HEK293 (cell line): ENCODE results near the gene MTCL1.

Experiments used
- CTCF ChIA-PET: fragments of 350-600 bp; formaldehyde crosslinking; extraction: SDS; loops from one replicate; lab custom pipeline; 2021; ENCODE audit warnings: antibody characterized with exemption; lab: Yijun Ruan, JAX
- POLR2A ChIA-PET: fragments of 300-600 bp; formaldehyde crosslinking; extraction: SDS; loops from one replicate; lab custom pipeline; 2020; ENCODE audit warnings: antibody characterized with exemption, inconsistent platforms; lab: Yijun Ruan, JAX
- H3K27ac ChIP-seq: fragments of 200-500 bp; sonication (Bioruptor generic); 2 replicates; pipeline ENCODE4 v1.5.1; 2014; ENCODE audit warnings: low read depth, low read length, control low read depth, inconsistent platforms; ENCODE audit errors: extremely low read depth
- H3K36me3 ChIP-seq, 2 experiments: fragments of 200-500 bp in 1 of 2; sonication (Bioruptor generic) in 1 of 2; 1 replicate in 1 of 2; 2 replicates in 1 of 2; pipeline ENCODE4 v1.5.1; 2014 to 2017; ENCODE audit warnings: inconsistent platforms in 2 of 2, low read length in 2 of 2; ENCODE audit not compliant: control insufficient read depth in 2 of 2, insufficient read depth in 1 of 2
- H3K4me1 ChIP-seq: fragments of 200-500 bp; sonication (Bioruptor generic); 2 replicates; pipeline ENCODE4 v1.5.1; 2014; ENCODE audit warnings: mild to moderate bottlenecking, low read length, inconsistent platforms; ENCODE audit not compliant: control insufficient read depth, insufficient read depth
- H3K4me3 ChIP-seq: 2 replicates; pipeline ENCODE4 v1.5.1; 2011; ENCODE audit warnings: low read depth, mild to moderate bottlenecking, control low read depth, low read length, moderate library complexity
- H3K9me3 ChIP-seq: fragments of 200-500 bp; sonication (Bioruptor generic); 2 replicates; pipeline ENCODE4 v1.5.1; 2014; ENCODE audit warnings: low read depth, low read length, inconsistent platforms; ENCODE audit not compliant: control insufficient read depth, insufficient read depth
- GLIS1 ChIP-seq: fragments of 450-650 bp; formaldehyde crosslinking; IDR thresholded peaks from 2 replicates; pipeline ENCODE4 v1.5.1; 2016; ENCODE audit warnings: missing biosample characterization, missing genetic modification characterization
- PATZ1 ChIP-seq: fragments of 450-650 bp; formaldehyde crosslinking; IDR thresholded peaks from 2 replicates; pipeline ENCODE4 v1.5.1; 2016; ENCODE audit warnings: missing biosample characterization, missing genetic modification characterization
- PRDM1 ChIP-seq: fragments of 450-650 bp; formaldehyde crosslinking; IDR thresholded peaks from 2 replicates; pipeline ENCODE4; 2016; ENCODE audit warnings: missing biosample characterization, missing genetic modification characterization
- PRDM2 ChIP-seq: fragments of 450-650 bp; formaldehyde crosslinking; IDR thresholded peaks from 2 replicates; pipeline ENCODE4 v1.5.1; 2016; ENCODE audit warnings: missing biosample characterization, missing genetic modification characterization, borderline replicate concordance
- PRDM6 ChIP-seq: fragments of 450-650 bp; formaldehyde crosslinking; IDR thresholded peaks from 2 replicates; pipeline ENCODE4 v1.5.1; 2017; ENCODE audit warnings: missing biosample characterization, missing genetic modification characterization
- ZBTB26 ChIP-seq: fragments of 450-650 bp; formaldehyde crosslinking; optimal IDR thresholded peaks from 2 replicates; pipeline ENCODE3; 2016; ENCODE audit warnings: missing biosample characterization, mild to moderate bottlenecking, missing genetic modification characterization
- ZFHX2 ChIP-seq: fragments of 450-650 bp; formaldehyde crosslinking; conservative IDR thresholded peaks from 2 replicates; pipeline ENCODE4 v1.5.1; 2016; ENCODE audit warnings: missing biosample characterization, missing genetic modification characterization
- ZFP41 ChIP-seq: fragments of 450-650 bp; formaldehyde crosslinking; IDR thresholded peaks from 2 replicates; pipeline ENCODE4 v1.5.1; 2016; ENCODE audit warnings: missing biosample characterization, missing genetic modification characterization, borderline replicate concordance
- ZNF175 ChIP-seq: fragments of 450-650 bp; formaldehyde crosslinking; IDR thresholded peaks from 2 replicates; pipeline ENCODE4 v1.5.1; 2016; ENCODE audit warnings: missing biosample characterization, missing genetic modification characterization
- ZNF423 ChIP-seq: fragments of 450-650 bp; formaldehyde crosslinking; IDR thresholded peaks from 2 replicates; pipeline ENCODE4 v1.5.1; 2016; ENCODE audit warnings: missing biosample characterization, missing genetic modification characterization
- ZNF501 ChIP-seq: fragments of 450-650 bp; formaldehyde crosslinking; IDR thresholded peaks from 2 replicates; pipeline ENCODE4 v1.5.1; 2016; ENCODE audit warnings: missing biosample characterization, missing genetic modification characterization
- ZNF660 ChIP-seq: fragments of 450-650 bp; IDR thresholded peaks from 2 replicates; pipeline ENCODE4 v1.5.1; 2018; ENCODE audit warnings: missing biosample characterization, mild to moderate bottlenecking, missing genetic modification characterization
- ZSCAN18 ChIP-seq: fragments of 450-650 bp; formaldehyde crosslinking; IDR thresholded peaks from 2 replicates; pipeline ENCODE4 v1.5.1; 2016; ENCODE audit warnings: missing biosample characterization, missing genetic modification characterization
- ZXDB ChIP-seq: fragments of 450-650 bp; formaldehyde crosslinking; IDR thresholded peaks from 2 replicates; pipeline ENCODE4 v1.5.1; 2016; ENCODE audit warnings: missing biosample characterization, missing genetic modification characterization
- TF ChIP-seq, protein P1 (sequence below): fragments of 450-650 bp; formaldehyde crosslinking; IDR thresholded peaks from 2 replicates; pipeline ENCODE4 v1.5.1; 2016; ENCODE audit warnings: missing biosample characterization, missing genetic modification characterization
- TF ChIP-seq, protein P2 (sequence below): fragments of 450-650 bp; formaldehyde crosslinking; IDR thresholded peaks from 2 replicates; pipeline ENCODE4 v1.5.1; 2016; ENCODE audit warnings: missing biosample characterization, missing genetic modification characterization, borderline replicate concordance

MTCL1 gene

DNA sequence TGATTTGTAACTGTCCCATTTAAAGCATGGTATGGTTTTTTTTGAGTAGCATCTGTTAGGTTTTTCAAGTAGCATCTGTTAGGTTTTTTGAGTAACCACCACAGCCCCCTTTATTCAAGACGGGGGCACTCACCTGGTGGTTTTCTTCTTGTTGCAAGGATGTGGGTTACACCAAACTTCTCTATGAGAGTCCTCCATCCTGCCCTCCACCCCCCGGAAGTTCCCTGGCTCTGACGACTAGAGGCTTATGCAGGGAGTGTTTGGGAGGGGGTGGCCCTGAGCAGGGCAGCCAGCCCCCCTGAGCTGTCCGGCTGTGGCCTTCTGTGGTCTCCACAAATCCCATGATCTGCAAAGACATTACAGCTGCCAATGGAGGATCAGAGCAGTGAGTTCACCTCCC, 39.3 kb downstream of the MTCL1 start:
- Histone ChIP-seq H3K4me1 (no peaks in the 10 kb centered on the region), H3K36me3 (peaks cover 0 to 16% of the 10 kb centered on the region in 2 experiments; a peak in 2 of 3 replicates), H3K27ac (no peak overlapping the region), H3K9me3 (no peaks in the 10 kb centered on the region), H3K4me3 (no peak overlapping the region)
- no peak for TF ChIP-seq ZNF501 (tag by site-specific recombination)
- TF ChIP-seq PRDM6 (tag by site-specific recombination), result no peak
- TF ChIP-seq, protein P1, sequence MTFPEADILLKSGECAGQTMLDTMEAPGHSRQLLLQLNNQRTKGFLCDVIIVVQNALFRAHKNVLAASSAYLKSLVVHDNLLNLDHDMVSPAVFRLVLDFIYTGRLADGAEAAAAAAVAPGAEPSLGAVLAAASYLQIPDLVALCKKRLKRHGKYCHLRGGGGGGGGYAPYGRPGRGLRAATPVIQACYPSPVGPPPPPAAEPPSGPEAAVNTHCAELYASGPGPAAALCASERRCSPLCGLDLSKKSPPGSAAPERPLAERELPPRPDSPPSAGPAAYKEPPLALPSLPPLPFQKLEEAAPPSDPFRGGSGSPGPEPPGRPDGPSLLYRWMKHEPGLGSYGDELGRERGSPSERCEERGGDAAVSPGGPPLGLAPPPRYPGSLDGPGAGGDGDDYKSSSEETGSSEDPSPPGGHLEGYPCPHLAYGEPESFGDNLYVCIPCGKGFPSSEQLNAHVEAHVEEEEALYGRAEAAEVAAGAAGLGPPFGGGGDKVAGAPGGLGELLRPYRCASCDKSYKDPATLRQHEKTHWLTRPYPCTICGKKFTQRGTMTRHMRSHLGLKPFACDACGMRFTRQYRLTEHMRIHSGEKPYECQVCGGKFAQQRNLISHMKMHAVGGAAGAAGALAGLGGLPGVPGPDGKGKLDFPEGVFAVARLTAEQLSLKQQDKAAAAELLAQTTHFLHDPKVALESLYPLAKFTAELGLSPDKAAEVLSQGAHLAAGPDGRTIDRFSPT (tag by site-specific recombination), result no peak
- no peak for TF ChIP-seq ZNF175 (tag by site-specific recombination)
- TF ChIP-seq ZNF660 (tag by site-specific recombination), result no peak
- no peak for TF ChIP-seq PATZ1
- no peak for TF ChIP-seq PRDM2 (tag by site-specific recombination)
- TF ChIP-seq, protein P2, sequence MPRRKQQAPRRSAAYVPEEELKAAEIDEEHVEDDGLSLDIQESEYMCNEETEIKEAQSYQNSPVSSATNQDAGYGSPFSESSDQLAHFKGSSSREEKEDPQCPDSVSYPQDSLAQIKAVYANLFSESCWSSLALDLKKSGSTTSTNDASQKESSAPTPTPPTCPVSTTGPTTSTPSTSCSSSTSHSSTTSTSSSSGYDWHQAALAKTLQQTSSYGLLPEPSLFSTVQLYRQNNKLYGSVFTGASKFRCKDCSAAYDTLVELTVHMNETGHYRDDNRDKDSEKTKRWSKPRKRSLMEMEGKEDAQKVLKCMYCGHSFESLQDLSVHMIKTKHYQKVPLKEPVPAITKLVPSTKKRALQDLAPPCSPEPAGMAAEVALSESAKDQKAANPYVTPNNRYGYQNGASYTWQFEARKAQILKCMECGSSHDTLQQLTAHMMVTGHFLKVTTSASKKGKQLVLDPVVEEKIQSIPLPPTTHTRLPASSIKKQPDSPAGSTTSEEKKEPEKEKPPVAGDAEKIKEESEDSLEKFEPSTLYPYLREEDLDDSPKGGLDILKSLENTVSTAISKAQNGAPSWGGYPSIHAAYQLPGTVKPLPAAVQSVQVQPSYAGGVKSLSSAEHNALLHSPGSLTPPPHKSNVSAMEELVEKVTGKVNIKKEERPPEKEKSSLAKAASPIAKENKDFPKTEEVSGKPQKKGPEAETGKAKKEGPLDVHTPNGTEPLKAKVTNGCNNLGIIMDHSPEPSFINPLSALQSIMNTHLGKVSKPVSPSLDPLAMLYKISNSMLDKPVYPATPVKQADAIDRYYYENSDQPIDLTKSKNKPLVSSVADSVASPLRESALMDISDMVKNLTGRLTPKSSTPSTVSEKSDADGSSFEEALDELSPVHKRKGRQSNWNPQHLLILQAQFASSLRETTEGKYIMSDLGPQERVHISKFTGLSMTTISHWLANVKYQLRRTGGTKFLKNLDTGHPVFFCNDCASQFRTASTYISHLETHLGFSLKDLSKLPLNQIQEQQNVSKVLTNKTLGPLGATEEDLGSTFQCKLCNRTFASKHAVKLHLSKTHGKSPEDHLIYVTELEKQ, result no peak
- no peak for TF ChIP-seq ZSCAN18
- TF ChIP-seq GLIS1 (tag by site-specific recombination), result no peak
- TF ChIP-seq ZXDB (tag by site-specific recombination), result no peak
- no peak for TF ChIP-seq ZBTB26 (tag by site-specific recombination)
- TF ChIP-seq ZFP41, result no peak
- no peak for TF ChIP-seq PRDM1 (tag by site-specific recombination)
- TF ChIP-seq ZNF423 (tag by site-specific recombination), result no peak
- TF ChIP-seq ZFHX2, result no peak
- CTCF ChIA-PET, result interaction anchor here (0.9 kb wide), 1 partner anchor 91 kb away, joined by 3 read pairs; no protein-coding TSS in a partner anchor
- POLR2A ChIA-PET, result no interaction called here
